ENCODE measurements around the gene GJD4.
A peak's percentile ranks its signal among the peaks of the same experiment; 100 is the strongest.

The GJD4 gene

GRCh38 chr10:35605191-35605590 lies at the start of gene GJD4:
Gene GJD4 (plus strand): TSS chr10:35605341. CDS start chr10:35605568, 227 bp downstream.
- H3K36me3 Mint-ChIP-seq = no peaks in the 10 kb centered on the region
- no peak within 1 kb of the TSS for H3K27ac Mint-ChIP-seq
- H3K27me3 Mint-ChIP-seq = peaks cover 30% of the 10 kb centered on the region
- H3K9me3 Mint-ChIP-seq = peaks cover 10% of the 10 kb centered on the region
- no peak within 1 kb of the TSS for H3K4me3 Mint-ChIP-seq
- peaks cover 6% of the 10 kb centered on the region for H3K4me1 Mint-ChIP-seq

- Mint-ChIP-seq H3K4me1 (peaks cover 3% of the 10 kb centered on the region), H3K27ac (no peak overlapping the region), H3K4me3 (no peak overlapping the region), H3K36me3 (peaks cover 10% of the 10 kb centered on the region), H3K27me3 (no peaks in the 10 kb centered on the region), H3K9me3 (no peaks in the 10 kb centered on the region)
Measured at GRCh38 chr10:35555962-35556930, 48.9 kb upstream of the GJD4 start.

GRCh38 chr10:35558276-35558675 lies 46.9 kb upstream of the GJD4 start:
- peaks cover 12% of the 10 kb centered on the region for H3K36me3 Mint-ChIP-seq
- no peak overlapping the region for H3K27ac Mint-ChIP-seq
- no peaks in the 10 kb centered on the region for H3K9me3 Mint-ChIP-seq
- no peaks in the 10 kb centered on the region for H3K27me3 Mint-ChIP-seq
- no peak overlapping the region for H3K4me3 Mint-ChIP-seq
- H3K4me1 Mint-ChIP-seq = peaks cover 5% of the 10 kb centered on the region

DNA sequence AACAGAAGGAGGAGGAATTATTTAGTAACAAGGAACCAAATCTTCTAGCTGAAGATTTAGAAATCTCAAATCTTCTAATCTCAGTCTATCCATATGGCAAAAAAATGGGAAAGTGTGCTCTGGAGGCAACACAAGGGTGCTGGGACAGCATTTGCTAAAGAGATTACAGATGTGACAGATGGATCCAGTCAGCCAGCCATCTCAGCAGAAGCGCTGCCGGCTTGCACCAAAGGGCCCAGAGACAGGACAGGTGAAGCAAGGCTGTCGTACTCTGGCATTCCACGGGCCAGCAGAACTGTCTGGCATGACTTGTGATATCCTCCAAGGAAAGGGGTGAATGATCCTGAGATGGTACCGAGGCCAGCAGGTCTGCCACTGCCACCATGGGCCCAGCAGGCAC lies 45.7 kb upstream of the GJD4 start:
- Mint-ChIP-seq H3K9me3 (no peaks in the 10 kb centered on the region), H3K36me3 (peaks cover 12% of the 10 kb centered on the region), H3K27ac (peak overlapping the region; percentile 65), H3K27me3 (no peaks in the 10 kb centered on the region), H3K4me1 (peaks cover 11% of the 10 kb centered on the region), H3K4me3 (no peak overlapping the region)

- Mint-ChIP-seq H3K36me3 (peaks cover 14% of the 10 kb centered on the region), H3K4me1 (peaks cover 11% of the 10 kb centered on the region), H3K4me3 (no peak overlapping the region), H3K27me3 (no peaks in the 10 kb centered on the region), H3K9me3 (no peaks in the 10 kb centered on the region), H3K27ac (peak overlapping the region; percentile 77)
Measured at GRCh38 chr10:35561715-35562114, 43.4 kb upstream of the GJD4 start.

DNA sequence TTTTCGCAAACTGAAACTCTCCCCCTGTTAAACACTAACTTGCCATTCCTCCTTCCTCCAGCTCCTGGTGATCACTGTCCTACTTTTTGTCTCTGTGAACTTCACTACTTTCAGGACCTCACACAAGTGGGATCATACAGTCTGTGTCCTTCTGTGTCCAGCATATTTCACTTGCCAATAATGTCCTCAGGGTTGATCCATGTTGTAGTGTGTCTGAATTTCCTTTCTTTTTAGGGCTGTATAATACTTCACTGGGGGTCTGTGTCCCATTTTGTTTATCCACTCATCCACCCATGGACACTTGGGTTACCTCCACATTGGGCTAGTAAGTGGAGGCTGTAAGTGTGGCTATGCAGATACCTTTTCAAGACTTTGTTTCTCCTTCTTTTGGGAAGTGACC lies 42.7 kb upstream of the GJD4 start:
- Mint-ChIP-seq H3K27ac (no peak overlapping the region), H3K27me3 (no peaks in the 10 kb centered on the region), H3K36me3 (peaks cover 14% of the 10 kb centered on the region), H3K9me3 (no peaks in the 10 kb centered on the region), H3K4me1 (peaks cover 11% of the 10 kb centered on the region), H3K4me3 (no peak overlapping the region)

GRCh38 chr10:35563261-35563891 lies 41.8 kb upstream of the GJD4 start:
- no peak overlapping the region for H3K27ac Mint-ChIP-seq
- peaks cover 11% of the 10 kb centered on the region for H3K4me1 Mint-ChIP-seq
- H3K36me3 Mint-ChIP-seq = peaks cover 15% of the 10 kb centered on the region
- H3K4me3 Mint-ChIP-seq = no peak overlapping the region
- H3K9me3 Mint-ChIP-seq = no peaks in the 10 kb centered on the region
- no peaks in the 10 kb centered on the region for H3K27me3 Mint-ChIP-seq

- H3K4me1 Mint-ChIP-seq = peaks cover 8% of the 10 kb centered on the region
- H3K4me3 Mint-ChIP-seq = no peak overlapping the region
- H3K27ac Mint-ChIP-seq = no peak overlapping the region
- no peaks in the 10 kb centered on the region for H3K27me3 Mint-ChIP-seq
- H3K36me3 Mint-ChIP-seq = peaks cover 16% of the 10 kb centered on the region
- no peaks in the 10 kb centered on the region for H3K9me3 Mint-ChIP-seq
Measured at GRCh38 chr10:35564341-35564968, 40.7 kb upstream of the GJD4 start.

DNA sequence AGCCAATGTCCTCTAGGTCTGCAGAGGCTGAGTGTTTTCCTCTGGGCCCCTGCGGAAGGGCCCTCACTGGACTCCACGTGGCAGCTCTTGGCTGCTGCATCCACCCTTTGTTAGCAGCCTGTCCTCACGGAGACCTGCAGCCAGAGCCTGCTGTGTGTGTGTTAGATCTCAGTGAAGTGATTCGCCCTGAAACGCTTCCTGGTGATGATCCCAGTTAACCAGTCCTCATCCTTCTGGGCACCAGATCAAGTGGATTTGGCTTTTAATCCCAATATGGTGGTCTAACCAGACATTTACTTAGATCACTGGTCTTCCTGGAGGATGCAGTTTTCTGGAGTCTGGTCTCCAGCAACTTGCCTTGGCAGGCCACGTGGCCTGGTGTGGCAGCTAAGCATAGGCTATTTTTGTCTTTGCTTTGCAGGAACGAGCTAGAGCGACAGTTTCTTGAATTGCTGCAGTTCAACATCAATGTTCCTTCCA lies 39.5 kb upstream of the GJD4 start:
- Mint-ChIP-seq H3K36me3 (peaks cover 15% of the 10 kb centered on the region), H3K9me3 (no peaks in the 10 kb centered on the region), H3K4me1 (peaks cover 8% of the 10 kb centered on the region), H3K4me3 (no peak overlapping the region), H3K27ac (no peak overlapping the region), H3K27me3 (no peaks in the 10 kb centered on the region)

DNA sequence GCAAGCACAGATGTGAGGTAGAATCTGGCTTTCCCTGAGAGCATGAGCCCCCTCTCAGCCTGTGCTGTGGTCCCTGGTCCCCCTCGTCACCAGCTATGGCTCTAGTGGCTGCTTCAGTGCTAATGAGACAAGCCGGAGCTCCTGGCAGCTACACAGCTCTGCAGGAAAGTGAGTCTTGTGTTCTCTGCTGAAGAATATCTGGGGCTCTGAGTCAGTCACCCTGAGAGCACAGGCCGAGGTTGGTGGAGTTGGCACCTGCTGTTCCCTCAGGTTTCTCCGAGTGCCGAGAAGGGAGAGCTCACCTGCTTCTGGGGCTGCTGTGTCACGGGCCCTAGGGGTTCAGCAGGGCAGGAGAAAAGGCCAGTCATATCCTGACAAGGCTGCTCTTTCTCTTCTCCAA lies 37.2 kb upstream of the GJD4 start:
- Mint-ChIP-seq H3K9me3 (no peaks in the 10 kb centered on the region), H3K27ac (no peak overlapping the region), H3K4me3 (no peak overlapping the region), H3K36me3 (peaks cover 19% of the 10 kb centered on the region), H3K27me3 (no peaks in the 10 kb centered on the region), H3K4me1 (peaks cover 8% of the 10 kb centered on the region)

GRCh38 chr10:35568483-35569015 lies 36.6 kb upstream of the GJD4 start:
- no peaks in the 10 kb centered on the region for H3K9me3 Mint-ChIP-seq
- peaks cover 4% of the 10 kb centered on the region for H3K4me1 Mint-ChIP-seq
- no peak overlapping the region for H3K4me3 Mint-ChIP-seq
- peaks cover 21% of the 10 kb centered on the region for H3K36me3 Mint-ChIP-seq
- H3K27me3 Mint-ChIP-seq = no peaks in the 10 kb centered on the region
- H3K27ac Mint-ChIP-seq = no peak overlapping the region

GRCh38 chr10:35569111-35569707 lies 35.9 kb upstream of the GJD4 start:
- Mint-ChIP-seq H3K4me3 (no peak overlapping the region), H3K4me1 (peaks cover 2% of the 10 kb centered on the region), H3K9me3 (no peaks in the 10 kb centered on the region), H3K27ac (no peak overlapping the region), H3K36me3 (peaks cover 24% of the 10 kb centered on the region), H3K27me3 (no peaks in the 10 kb centered on the region)

- Mint-ChIP-seq H3K9me3 (no peaks in the 10 kb centered on the region), H3K36me3 (peaks cover 28% of the 10 kb centered on the region), H3K27ac (no peak overlapping the region), H3K27me3 (no peaks in the 10 kb centered on the region), H3K4me3 (no peak overlapping the region), H3K4me1 (no peaks in the 10 kb centered on the region)
Measured at GRCh38 chr10:35569836-35570235, 35.3 kb upstream of the GJD4 start.

DNA sequence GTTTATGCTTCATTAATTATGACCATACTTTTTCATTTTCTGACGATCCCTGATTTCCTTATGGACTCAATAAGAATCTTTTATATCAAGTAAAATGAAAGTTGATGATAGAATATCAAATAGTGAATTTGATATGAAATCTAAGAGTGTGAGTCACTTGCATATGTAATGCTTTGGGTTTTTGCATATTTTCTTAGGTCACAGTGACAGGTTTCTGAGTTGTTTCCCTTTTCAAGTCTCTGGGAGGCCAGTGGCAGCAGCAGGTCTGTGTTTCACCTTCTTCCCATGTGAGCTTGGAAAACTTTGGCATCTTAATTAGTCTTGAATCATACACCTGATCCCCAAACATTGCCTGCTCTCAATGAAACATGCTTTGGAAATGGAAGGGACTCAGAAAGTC lies 34.7 kb upstream of the GJD4 start:
- Mint-ChIP-seq H3K27me3 (no peaks in the 10 kb centered on the region), H3K27ac (peak overlapping the region; percentile 17), H3K4me3 (no peak overlapping the region), H3K36me3 (peaks cover 29% of the 10 kb centered on the region), H3K9me3 (no peaks in the 10 kb centered on the region), H3K4me1 (no peaks in the 10 kb centered on the region)

DNA sequence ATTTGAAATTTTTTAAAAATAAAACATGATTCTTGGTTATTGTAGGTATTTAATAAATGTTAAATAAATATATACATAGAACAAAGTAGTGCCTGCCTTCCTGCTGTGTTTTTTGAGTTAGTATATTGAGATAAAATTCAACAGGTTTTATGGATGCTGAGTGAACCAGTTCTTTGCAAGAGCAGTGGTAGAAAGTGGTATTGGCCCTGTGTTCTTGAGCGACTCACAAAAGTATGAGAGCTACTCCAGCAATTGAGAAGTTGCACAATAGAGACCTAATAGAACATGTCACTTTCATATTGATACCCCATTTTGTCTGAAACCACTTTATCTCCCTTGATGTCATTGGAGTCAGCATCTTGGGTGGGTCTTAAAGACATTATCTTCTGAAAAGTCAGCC lies 32.6 kb upstream of the GJD4 start:
- H3K36me3 Mint-ChIP-seq = peaks cover 28% of the 10 kb centered on the region
- H3K27ac Mint-ChIP-seq = no peak overlapping the region
- H3K27me3 Mint-ChIP-seq = no peaks in the 10 kb centered on the region
- no peaks in the 10 kb centered on the region for H3K9me3 Mint-ChIP-seq
- H3K4me3 Mint-ChIP-seq = no peak overlapping the region
- H3K4me1 Mint-ChIP-seq = no peaks in the 10 kb centered on the region

Data from activated naive CD4-positive, alpha-beta T cell treated with anti-CD3 and anti-CD28 coated beads, Interleukin-2, amount 50 U/mL, for 24 hours (primary cell).